Stimulated activated CD8-positive, alpha-beta memory T cell treated with anti-CD3 and anti-CD28 coated beads, Interleukin-2, amount 100 ng/mL, for 48 hours (primary cell): ENCODE data around the gene HERC3.

Source experiments
- DNase-seq, 2 donors: peaks; one replicate each; pipeline ENCODE4 v3.0.0-alpha.2; 2020; ENCODE audit warnings: low read depth in 2 of 2

HERC3 gene

DNA sequence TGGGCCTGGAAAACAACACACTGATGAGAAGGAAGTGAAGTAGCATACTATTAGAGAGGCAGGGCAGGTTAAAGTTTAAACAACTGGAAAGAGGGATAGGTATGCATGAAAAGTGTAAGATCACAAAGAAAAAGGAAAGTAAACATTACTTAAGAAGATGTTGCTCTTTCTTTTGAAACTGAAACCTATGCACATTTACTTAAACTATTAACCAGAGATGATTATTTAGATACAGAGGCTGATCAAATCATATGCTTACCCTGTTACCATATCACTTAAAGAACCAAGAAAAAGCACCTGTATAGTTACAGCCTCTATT is 67.6 kb downstream of the HERC3 start:
- no peak for DNase-seq

GRCh38 chr4:88660446-88661294 is 68.4 kb downstream of the HERC3 start:
- no peak for DNase-seq

DNA sequence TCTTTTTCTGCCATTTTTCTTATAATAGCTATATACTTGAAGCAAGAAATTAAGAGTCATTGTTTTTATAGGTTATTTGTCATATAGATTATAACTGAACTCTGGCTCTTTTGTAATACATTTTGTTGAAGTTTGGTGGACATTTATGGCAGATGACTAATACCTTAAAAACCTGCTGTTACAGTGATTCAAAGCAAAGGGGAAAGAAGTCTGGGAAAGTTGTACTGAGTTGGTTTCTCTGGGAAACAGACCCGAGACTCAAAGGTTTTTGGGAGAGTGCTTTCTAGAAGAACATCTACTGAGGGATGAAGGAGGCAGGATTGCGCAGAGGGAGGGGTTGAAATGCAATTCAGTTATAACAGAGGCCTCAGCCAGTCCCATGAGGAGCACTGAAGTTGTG is 69.5 kb downstream of the HERC3 start:
- DNase-seq, result no peak

DNA sequence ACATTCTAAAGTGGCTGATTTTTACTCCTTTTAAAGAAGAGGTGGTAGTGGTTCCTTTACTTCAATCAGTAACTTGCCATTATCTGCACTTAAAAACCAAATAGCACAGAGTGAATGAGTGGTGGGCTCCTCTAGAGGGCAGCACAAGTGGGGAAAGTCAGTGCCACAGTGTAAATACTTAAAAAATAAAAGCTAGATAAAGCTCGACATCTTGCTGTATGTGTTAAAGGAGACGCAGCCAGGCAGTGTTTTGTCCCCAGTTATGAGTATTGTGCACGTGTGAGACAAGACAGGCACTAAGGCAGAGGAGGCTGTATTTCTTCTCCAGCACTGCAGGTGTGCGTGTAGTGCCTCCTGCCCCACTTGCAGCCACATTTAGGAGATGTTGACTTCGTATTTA is 80.7 kb downstream of the HERC3 start:
- peak; percentile 1 to 6 for DNase-seq

DNA sequence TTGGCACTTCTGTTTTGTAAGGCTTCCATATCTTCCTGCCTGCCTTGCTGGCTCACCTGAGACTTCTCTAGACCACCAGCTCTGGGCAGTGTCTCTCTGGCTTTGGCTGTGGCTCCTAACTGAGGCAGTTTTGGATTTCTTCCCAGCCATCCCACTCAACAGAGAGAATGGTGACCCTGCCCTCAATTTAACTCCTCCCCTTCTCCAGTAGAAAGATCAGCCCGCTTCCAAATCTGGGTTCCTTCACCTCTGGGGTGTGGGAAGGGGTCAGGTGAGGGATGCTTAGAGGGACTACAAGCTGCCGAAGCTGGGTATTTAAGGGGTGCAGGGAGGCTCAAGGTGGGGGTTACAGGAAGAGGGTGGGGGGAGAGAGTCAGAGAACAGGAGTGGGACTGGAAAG is 81.6 kb downstream of the HERC3 start:
- no peak for DNase-seq

- no peak for DNase-seq
Measured at GRCh38 chr4:88674565-88674964, 82.3 kb downstream of the HERC3 start.

DNA sequence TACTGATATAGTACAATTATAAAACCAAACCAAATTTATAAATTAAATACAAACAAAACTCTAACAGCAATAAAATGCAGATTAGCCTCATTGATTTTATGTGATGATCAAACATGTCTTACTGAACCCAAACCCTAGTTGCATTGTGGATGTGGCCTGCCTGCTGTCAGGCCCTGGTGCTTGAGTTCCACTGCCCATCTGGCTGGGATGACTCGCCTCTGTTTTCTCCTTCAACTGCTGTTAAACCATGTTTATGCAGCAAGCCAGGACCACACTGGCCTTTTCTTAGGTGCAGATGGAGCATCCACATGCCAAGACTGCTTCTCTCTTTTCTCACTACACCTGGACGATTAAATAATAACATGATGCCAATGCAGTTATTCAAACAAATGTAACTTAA is 82.7 kb downstream of the HERC3 start:
- DNase-seq, result no peak

DNA sequence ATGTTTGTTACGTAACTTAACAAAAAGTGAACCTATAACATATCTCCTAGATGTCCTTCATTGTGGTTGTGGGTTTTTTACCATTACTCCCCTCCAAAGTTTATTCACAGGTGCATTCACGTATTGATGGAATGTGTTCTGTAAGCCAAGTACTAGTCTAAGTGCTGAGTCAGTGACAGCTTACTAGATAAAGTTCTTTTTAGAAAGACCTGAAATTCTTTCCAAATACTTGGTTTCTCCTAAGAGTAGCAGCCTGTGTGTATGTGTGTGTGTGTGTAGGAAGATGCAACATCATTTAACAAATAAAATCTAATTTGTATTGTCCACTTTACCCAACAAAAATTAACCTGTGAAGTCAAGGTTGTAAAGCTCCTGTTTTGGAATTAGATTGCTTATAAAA is 83.3 kb downstream of the HERC3 start:
- no peak for DNase-seq

DNA sequence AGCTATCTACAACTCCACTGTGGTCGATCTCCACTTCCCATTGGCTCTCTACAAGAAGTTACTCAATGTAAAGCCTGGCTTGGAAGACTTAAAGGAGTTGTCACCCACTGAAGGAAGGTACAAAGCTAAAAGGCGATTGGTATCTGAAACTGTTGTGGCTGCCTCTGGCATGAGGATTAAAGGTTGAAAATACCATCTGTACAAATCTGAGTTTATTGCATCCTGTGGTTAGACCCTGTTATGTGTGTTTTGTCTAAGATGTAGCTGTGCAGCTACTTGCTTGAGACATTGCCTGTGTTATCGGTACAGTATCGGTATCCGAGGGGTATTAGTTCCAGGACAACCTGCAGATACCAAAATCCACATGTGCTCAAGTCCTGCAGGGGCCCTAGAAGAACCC is 88.9 kb downstream of the HERC3 start:
- no peak for DNase-seq

DNA sequence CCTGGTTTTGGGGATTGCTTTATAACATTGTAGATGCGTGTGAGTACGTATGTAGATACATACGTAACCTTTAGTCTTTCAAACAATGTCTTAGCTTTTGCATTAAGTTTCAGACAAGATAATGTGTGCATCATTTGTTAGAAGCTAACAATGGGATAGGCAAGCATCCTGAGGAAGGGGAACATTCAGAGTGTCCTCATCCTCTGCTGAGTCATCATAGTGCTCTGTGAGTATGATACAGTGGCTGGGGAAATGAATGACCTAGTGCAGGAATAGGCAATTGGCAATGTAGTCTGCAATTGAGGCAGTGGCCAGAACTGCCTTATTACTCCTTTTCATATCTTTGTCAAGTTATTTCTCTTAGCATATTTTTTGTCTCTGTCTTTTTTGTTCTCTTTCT is 98.1 kb downstream of the HERC3 start:
- no peak for DNase-seq

DNA sequence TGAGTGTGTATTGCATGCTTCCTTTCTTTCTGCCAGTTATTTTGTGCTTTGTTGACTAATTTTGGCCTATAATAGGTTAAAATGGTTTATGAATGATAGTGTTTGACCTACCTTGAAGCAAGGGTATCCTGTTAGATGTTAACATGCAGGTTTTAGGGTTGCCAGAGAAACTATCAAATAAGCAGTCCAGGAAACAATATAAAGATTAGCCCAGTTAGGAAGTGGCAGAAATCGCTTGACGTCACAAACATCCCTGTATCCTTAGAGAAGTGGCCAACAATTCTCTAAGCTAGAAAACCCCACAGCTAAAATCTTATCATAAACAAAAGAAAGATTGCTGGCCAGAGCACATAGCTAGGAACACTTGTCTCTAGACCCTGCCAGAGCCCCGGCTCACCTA is 101.5 kb downstream of the HERC3 start:
- no peak for DNase-seq

GRCh38 chr4:88696630-88697029 is 104.3 kb downstream of the HERC3 start:
- DNase-seq, result no peak

- no peak for DNase-seq
Measured at GRCh38 chr4:88697141-88697540, 104.9 kb downstream of the HERC3 start.

DNA sequence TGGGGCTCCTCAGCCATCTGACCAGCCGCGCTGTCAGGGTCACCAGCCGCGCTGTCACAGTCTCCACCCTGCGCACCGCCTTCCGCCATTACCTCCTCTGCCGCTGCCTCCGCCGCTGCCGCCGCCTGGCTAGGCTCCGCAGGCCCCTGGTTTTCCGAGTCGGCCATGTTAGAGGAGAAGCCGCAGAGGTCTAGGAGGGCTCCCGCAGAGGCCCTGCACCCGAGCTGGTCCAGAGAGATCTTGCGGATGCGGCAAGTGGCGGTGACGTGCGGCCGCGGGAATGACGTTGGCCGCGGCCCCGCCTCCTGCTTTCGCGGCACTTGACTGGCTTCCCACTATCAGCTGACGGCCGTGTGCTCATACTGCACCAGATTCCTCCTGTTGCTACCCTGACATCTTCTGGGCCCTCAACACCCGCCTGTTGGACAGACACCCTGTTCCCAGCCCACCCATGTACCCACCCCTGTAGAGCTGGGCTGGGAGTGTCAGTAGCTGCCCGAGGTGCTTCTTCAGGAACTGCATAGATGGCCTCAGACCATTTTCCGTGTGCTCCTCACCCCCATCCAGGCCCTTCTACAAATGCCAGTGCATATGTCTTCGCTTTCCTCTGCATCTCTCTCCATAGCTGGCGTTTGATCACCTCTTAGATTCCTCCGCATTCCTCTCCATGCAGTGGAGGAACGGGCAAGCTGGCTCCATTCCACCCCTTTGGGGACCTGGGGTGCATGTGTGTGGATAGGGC is 105.5 kb downstream of the HERC3 start, which contains the start of gene NAP1L5:
Gene NAP1L5, minus strand, starts transcription at position 242 of the 742 bp plus-strand sequence. Its CDS starts 75 bp downstream, at position 167.
- DNase-seq, result peak; percentile 38

GRCh38 chr4:88698519-88698918 is 106.2 kb downstream of the HERC3 start:
- no peak for DNase-seq

DNA sequence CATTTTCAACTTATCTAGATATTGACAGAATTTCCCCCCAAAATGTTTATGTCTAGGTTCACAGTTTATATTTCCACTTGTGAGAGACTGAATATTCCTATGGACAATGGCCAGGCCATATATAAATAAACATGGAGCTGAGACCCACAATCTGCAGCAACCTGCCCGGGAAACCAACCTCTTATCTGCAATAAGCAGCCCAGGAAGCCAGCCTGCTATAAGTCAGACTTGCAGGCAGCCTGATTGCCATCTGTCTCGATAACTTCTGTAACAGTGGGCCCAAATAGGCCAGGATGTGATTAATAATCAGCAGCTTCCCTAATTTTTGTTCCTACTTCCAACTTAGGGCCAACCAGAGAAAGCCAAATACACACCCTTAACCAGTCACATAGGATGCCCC is 110.5 kb downstream of the HERC3 start:
- no peak for DNase-seq

DNA sequence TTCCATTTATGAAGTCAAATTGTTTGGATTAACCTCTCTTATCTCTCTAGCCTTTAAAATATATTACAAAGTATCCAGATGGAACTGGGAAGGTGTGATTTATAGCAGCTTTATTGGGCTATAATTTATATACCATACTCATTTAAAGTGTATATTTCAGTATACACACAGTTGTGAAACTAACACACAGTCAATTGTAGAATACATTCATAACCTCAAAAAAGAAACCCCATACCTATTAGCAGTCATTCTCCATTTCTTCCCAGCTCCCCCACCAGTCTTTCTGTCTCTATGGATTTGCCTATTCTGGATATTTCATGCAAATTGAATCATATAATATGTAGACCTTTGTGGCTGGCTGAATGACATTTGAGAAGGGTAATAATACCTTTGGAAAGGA is 112.9 kb downstream of the HERC3 start:
- DNase-seq, result no peak

DNA sequence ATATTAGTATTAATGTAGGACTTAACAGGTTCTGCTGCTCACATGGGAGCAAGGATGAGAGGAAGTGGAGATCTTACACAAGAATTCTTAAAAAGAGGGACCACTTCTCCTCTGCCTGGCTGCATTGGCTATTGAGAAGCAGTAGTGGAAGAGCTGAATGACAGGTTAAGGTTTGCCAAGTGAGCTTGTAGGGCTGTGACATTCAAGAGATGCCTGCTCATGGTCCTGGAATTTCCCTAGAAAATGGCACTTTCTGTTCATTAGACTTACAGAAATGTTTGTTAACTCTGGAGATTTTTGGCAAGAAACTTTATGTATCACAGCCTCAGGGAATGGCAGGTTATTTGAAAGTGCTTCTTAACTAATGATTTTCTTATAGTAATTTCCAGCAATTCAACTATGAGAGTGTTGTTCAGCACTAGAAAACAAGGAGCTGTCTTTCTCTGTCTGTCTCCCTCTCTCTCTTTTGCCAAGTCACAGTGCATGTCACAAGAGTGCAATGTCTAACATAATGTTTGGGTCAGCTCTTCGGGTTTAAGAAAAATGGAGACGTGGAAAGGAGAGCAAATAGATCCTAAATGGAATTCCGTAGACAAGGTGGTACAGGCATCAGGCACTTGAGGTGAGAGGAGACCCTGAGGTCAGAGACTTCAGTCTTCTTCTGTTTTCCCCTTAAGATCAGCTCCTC is 113.7 kb downstream of the HERC3 start:
- no peak for DNase-seq

DNA sequence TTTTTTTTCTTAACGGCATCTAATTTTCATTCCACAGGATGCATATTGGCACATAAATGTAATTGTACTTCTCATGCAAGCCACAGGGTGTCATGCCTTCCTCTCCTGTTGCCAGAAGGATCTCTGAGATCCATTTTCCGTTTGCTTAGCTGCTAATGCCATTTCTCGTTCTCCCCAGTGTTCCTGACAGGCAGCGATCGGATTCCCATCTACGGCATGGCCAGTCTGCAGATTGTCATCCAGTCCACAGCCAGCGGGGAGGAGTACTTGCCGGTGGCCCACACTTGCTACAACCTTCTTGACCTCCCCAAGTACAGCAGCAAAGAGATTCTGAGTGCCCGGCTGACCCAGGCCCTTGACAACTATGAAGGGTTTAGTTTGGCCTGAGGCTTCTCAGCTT is 114.3 kb downstream of the HERC3 start:
- DNase-seq, result no peak

DNA sequence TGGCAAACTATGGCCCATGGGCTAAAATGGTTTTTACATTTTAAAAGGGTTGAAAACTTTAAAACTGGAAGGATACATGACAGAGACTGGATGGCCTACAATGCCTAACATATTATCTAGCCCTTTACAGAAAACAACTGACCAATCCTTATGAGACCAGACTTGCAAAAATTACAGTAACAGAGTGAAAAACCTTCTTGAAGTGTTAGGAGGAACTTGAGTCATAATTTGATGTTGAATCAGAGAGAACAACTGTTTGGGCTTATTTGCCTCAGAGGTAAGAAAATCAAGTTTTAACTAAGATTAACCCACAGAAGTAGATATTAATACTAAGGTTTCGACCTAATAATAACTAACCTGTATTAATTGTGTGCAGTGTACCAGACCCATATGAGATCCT is 117.7 kb downstream of the HERC3 start:
- no peak for DNase-seq

DNA sequence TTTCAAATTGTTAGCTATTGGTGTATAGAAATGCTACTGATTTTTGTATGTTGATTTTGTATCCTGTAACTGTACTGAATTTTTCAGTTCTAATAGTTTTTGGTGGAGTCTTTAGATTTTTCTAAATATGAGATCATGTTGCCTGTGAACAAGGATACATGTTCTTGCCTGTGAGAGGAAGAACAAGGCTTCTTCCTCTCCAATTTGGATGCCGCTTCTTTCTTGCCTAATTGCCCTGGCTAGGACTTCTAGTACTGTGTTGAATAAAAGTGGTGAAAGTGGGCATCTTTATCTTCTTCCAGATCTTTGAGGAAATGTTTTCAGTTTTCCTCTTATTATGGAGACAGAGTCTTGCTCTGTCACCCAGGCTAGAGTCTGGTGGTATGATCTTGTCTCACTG is 121.5 kb downstream of the HERC3 start:
- DNase-seq, result no peak

GRCh38 chr4:88718098-88718497 is 125.8 kb downstream of the HERC3 start:
- no peak for DNase-seq

DNA sequence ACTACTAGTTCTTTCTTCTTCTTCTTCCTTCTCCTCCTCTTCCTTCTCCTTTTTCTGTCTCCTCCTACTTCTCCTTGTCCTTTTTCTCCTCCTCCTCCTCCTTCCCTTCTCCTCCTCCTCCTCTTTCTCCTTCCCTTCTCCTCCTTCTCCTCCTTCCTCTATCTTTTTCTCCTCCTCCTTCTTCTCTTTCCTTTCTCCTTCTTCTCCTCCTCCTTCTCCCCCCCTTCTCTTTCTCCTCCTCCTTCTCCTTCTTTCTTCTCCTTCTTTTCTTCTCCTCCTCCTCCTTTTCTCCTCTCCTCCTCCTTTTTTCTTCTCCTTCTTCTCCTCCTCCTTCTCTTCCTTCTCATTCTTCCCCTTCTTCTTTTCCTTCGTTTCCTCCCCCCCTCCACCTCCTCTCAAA is 127.1 kb downstream of the HERC3 start:
- no peak for DNase-seq
